Activated T-helper 2 cell treated with anti-CD3 and anti-CD28 coated beads, Interferon-gamma antibody, Interleukin-2, Interleukin-4, amounts not matched to agents 10 μg/mL and 5 μg/mL and 100 μg/mL, durations not matched to agents 14 hours and 24 hours and 36 hours (primary cell): Measurements from ENCODE around the gene C1orf167. TPM values are rescaled to one million over a fixed set of nuclear protein-coding genes. Genes with fewer than 3 reads are reported as not detected.

ENCODE experiments used
- DNase-seq: peaks from one replicate; pipeline ENCODE4 v3.0.0; 2021; ENCODE audit warnings: low spot score
- H3K27ac Mint-ChIP-seq: one replicate; pipeline ENCODE4 v1.8.0; 2021; ENCODE audit warnings: mixed read lengths
- H3K27me3 Mint-ChIP-seq: one replicate; pipeline ENCODE4 v1.8.0; 2021; ENCODE audit warnings: low read depth, mixed read lengths
- H3K36me3 Mint-ChIP-seq: one replicate; pipeline ENCODE4 v1.8.0; 2021; ENCODE audit warnings: low read depth, mixed read lengths
- H3K4me1 Mint-ChIP-seq: one replicate; pipeline ENCODE4 v1.8.0; 2021; ENCODE audit warnings: low read depth, mixed read lengths
- H3K4me3 Mint-ChIP-seq: one replicate; pipeline ENCODE4 v1.8.0; 2021; ENCODE audit warnings: low read depth, mild to moderate bottlenecking, moderate library complexity, mixed read lengths
- H3K9me3 Mint-ChIP-seq: one replicate; pipeline ENCODE4 v1.8.0; 2021; ENCODE audit warnings: mixed read lengths
- intact Hi-C: fragments of 100-400 bp; cut with micrococcal nuclease; formaldehyde crosslinking; loops from one replicate; pipeline ENCODE4 v1.15.1; 2023
- total RNA-seq: library from RNA; stranded (reverse); gene quantifications from 2 replicates; pipeline ENCODE4 v1.2.3, GENCODE V29; 2022

Gene C1orf167
- total RNA-seq, 1 donor from 2014 or later, result not detected

DNA sequence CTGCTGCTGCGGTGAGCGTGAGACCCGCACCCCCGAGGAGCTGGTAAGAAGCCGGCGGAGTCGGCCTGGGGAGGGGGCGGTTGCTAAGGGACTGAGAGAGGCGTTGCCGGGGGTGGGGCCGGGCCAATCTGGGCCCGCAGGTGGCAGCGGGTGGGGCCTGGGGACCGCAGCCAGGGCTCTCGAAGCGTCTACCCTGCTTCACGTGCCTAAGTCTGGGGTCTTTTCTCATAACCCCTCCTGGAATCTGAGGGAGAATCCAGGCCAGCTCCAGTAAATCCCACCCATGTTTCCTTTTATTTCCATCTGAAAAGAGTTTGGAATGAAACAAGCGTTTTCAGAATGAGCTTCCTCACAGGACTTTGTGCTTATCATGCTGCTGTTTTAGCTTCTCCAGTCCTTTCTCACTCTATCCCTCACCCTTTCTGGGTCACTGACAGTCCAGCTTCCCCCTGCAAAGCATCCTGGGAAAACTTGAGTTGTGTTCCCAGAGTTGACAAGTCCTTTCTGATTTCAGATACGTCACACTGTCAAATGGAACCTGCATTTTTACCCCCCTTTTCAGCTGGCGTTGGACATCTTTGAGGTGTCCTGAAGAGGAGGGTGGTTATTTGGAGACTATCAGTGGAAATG lies 44.4 kb downstream of the C1orf167 start:
- Mint-ChIP-seq H3K9me3 (no peaks in the 10 kb centered on the region), H3K27ac (peak overlapping the region; percentile 88), H3K4me3 (peak overlapping the region; percentile 90), H3K27me3 (no peaks in the 10 kb centered on the region), H3K4me1 (peaks cover 56% of the 10 kb centered on the region), H3K36me3 (peaks cover 38% of the 10 kb centered on the region)
- intact Hi-C loops, result loop anchor here (5.0 kb wide), 2 partner anchors 101 to 534 kb away; partner anchors contain the start of gene UBIAD1
- no peak for DNase-seq

DNA sequence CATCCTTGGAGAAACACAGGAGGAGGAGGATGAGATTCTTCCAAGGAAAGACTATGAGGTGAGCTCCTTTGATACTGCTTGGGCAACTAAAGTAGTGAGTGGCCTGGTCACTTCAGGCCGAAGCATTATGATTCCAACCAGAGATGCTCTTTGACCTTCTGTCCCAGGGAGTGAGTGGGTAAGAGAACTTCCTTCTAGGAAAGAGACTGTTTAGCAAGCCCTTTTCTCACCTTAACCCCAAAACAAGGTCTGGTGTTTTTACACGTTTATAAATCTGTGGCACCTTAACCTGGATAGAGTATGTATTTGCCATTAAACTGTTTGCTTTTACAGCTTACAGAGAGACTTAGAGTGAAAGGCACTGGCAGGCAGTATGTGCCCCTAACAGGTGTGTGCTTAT lies 45.1 kb downstream of the C1orf167 start:
- H3K9me3 Mint-ChIP-seq, result no peaks in the 10 kb centered on the region
- peak overlapping the region; percentile 82 for H3K27ac Mint-ChIP-seq
- H3K36me3 Mint-ChIP-seq, result peaks cover 44% of the 10 kb centered on the region
- no peaks in the 10 kb centered on the region for H3K27me3 Mint-ChIP-seq
- peaks cover 53% of the 10 kb centered on the region for H3K4me1 Mint-ChIP-seq
- intact Hi-C loops, result loop anchor here (5.0 kb wide), 2 partner anchors 100 to 535 kb away; partner anchors contain the start of gene UBIAD1
- DNase-seq, result no peak
- H3K4me3 Mint-ChIP-seq, result peak overlapping the region; percentile 90

DNA sequence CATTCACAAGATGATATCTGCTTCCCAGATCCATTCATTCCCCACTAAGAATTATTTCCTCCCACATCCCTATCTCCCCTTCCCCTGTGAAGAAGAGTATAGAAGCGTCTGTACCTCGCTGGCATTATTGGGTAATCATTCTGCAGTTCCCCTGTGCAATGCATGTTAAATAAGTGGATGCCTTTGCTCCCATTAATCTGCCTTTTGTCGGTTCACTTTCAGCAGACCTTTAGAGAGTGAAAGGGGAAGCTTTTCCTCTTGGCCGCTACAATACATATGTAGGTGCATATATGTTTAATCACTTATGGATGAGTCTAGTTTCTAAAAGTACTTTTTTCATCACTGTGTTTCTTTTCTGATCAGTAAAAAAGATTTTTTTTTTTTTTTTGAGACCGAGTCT lies 51.0 kb downstream of the C1orf167 start:
- Mint-ChIP-seq H3K4me1 (peaks cover 18% of the 10 kb centered on the region), H3K27me3 (no peaks in the 10 kb centered on the region), H3K4me3 (no peak overlapping the region), H3K9me3 (no peaks in the 10 kb centered on the region), H3K27ac (no peak overlapping the region), H3K36me3 (peaks cover 58% of the 10 kb centered on the region)
- intact Hi-C loops, result no loop called here
- no peak for DNase-seq

DNA sequence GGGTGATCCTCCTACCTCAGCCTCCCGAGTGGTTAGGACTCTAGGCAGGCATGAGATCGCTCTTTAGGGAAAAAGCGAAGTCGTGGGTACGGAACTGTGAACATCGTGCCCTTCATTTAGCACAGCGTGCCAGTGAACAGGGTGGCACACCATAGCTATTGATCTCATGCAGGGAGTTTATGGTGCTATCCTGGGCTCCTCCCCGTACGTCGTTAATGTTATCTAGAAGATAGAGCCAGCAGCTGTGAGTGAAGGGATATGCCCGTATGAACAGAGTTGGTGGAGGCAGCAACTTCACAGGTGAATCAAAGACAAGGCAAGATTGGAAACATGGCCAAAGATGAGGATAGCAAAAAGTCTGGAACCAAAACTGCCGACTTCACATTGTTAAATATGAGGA lies 55.2 kb downstream of the C1orf167 start:
- Mint-ChIP-seq H3K4me1 (peaks cover 2% of the 10 kb centered on the region), H3K4me3 (no peak overlapping the region), H3K9me3 (no peaks in the 10 kb centered on the region), H3K27ac (no peak overlapping the region), H3K27me3 (no peaks in the 10 kb centered on the region), H3K36me3 (peaks cover 52% of the 10 kb centered on the region)
- DNase-seq, result no peak
- intact Hi-C loops, result no loop called here

DNA sequence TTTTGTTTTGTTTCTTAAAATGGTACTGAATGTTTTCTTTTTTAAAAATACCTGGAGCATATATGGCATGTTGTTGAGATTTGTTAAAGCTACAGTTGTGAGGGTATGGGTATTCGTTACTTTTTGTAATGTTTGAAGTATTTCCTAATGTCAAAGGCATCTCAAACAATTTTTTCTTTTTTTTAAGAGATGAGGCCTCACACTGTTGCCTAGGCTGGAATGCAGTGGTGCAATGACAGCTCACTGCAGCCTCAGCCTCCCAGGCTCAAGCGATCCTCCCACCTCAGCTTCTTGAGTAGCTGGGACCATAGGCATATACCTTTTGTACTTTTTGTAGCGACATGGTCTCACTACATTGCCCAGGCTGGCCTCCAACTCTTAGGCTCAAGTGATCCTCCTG lies 60.1 kb downstream of the C1orf167 start:
- H3K27me3 Mint-ChIP-seq, result no peaks in the 10 kb centered on the region
- no peaks in the 10 kb centered on the region for H3K9me3 Mint-ChIP-seq
- no peak for DNase-seq
- H3K4me1 Mint-ChIP-seq, result no peaks in the 10 kb centered on the region
- no peak overlapping the region for H3K4me3 Mint-ChIP-seq
- H3K27ac Mint-ChIP-seq, result no peak overlapping the region
- intact Hi-C loops, result no loop called here
- peaks cover 41% of the 10 kb centered on the region for H3K36me3 Mint-ChIP-seq

DNA sequence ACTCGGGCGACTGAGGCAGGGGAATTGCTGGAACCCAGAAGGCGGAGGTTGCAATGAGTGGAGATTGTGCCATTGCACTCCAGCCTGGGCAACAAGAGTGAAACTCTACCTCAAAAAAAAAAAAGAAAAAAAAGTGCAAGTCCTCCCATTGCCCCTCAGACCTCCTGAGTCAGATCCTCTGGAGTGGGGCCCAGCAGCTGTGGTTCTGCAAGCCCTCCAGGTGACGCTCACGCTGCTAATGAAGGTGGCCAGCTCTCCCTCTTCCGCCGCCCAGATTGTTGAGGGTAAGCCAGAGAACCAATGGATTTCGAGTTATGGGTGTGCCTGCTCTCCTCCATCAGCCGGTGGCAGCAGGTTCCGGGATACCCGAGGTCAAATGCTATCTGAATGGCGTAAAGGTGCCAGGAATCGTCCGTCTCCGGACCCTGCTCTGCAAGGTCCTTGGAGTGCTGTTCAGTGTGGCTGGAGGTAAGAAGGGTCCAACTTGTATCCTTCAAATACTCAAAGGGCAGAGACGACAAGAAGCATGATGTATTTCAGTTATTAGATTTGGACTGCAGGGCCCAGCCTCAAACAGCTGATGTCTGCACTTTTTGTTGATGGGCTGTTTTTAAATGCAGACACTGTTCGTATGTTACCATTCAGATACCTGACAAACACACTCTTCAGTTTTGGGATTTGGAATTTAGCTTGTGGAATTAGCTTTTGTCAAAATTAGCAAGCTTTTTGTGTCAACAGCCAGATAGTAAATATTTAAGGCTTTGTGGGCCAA lies 61.6 kb downstream of the C1orf167 start:
- DNase-seq, result no peak
- no peaks in the 10 kb centered on the region for H3K27me3 Mint-ChIP-seq
- peaks cover 44% of the 10 kb centered on the region for H3K36me3 Mint-ChIP-seq
- no peak overlapping the region for H3K4me3 Mint-ChIP-seq
- no peak overlapping the region for H3K27ac Mint-ChIP-seq
- intact Hi-C loops, result no loop called here
- no peaks in the 10 kb centered on the region for H3K9me3 Mint-ChIP-seq
- no peaks in the 10 kb centered on the region for H3K4me1 Mint-ChIP-seq

DNA sequence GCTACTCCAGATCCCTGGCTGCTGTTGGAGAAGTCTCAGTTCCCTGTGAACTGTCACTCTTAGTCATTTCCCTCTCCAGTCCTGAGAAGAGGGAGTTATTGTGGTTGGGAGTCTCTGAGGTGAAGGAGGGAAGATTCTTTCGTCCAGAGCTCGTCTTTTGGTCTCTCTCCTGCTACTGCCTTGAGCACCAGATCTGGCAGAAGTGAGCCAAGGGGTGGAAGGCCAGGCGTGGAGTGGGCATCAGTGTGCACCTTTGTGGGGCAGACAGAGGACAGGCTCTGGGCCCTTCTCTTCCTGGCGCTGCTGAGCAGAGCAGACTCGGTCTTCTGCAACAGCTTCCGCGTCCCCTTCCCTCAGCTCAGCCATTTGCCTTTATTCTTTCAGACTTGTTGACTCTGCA lies 63.1 kb downstream of the C1orf167 start:
- intact Hi-C loops, result no loop called here
- H3K27me3 Mint-ChIP-seq, result no peaks in the 10 kb centered on the region
- H3K4me1 Mint-ChIP-seq, result no peaks in the 10 kb centered on the region
- H3K36me3 Mint-ChIP-seq, result peaks cover 41% of the 10 kb centered on the region
- H3K9me3 Mint-ChIP-seq, result no peaks in the 10 kb centered on the region
- H3K4me3 Mint-ChIP-seq, result no peak overlapping the region
- H3K27ac Mint-ChIP-seq, result no peak overlapping the region
- no peak for DNase-seq

DNA sequence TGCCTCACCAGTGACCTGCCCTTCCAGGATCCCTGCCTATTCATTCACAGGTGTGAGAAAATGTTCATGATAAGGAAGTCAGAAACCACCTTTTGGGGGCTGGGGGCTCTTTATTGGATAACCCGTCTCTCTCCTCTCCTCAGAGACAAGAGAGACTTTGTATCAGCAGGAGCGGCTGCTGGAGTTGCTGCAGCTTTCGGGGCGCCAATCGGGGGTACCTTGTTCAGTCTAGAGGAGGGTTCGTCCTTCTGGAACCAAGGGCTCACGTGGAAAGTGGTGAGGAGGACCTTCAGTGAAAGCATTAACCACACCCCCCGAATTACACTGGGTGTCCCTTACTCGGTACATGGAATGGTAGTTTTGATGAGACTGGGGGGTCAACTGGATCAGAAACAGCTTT lies 65.0 kb downstream of the C1orf167 start:
- no peaks in the 10 kb centered on the region for H3K9me3 Mint-ChIP-seq
- H3K27me3 Mint-ChIP-seq, result no peaks in the 10 kb centered on the region
- H3K36me3 Mint-ChIP-seq, result peaks cover 34% of the 10 kb centered on the region
- no peak for DNase-seq
- no peak overlapping the region for H3K4me3 Mint-ChIP-seq
- no peaks in the 10 kb centered on the region for H3K4me1 Mint-ChIP-seq
- no peak overlapping the region for H3K27ac Mint-ChIP-seq
- intact Hi-C loops, result no loop called here

DNA sequence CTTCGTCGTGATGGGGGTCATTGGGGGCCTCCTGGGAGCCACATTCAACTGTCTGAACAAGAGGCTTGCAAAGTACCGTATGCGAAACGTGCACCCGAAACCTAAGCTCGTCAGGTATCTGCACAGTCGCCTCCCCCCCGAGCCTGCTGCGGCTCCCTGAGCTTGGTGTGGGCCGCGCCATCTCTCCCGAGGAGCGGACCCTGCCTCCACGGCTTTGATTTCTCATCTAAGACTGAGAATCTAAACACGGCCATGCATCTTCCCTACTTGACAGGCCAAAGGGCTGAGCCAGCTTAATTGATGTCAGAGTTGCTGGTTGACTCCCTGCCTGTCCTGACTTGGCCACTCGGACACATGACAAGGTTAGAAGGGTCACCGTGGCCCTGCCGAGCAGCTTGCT lies 66.5 kb downstream of the C1orf167 start:
- H3K27me3 Mint-ChIP-seq, result no peaks in the 10 kb centered on the region
- H3K27ac Mint-ChIP-seq, result no peak overlapping the region
- H3K36me3 Mint-ChIP-seq, result peaks cover 30% of the 10 kb centered on the region
- H3K4me1 Mint-ChIP-seq, result no peaks in the 10 kb centered on the region
- intact Hi-C loops, result no loop called here
- no peak for DNase-seq
- H3K4me3 Mint-ChIP-seq, result no peak overlapping the region
- no peaks in the 10 kb centered on the region for H3K9me3 Mint-ChIP-seq

DNA sequence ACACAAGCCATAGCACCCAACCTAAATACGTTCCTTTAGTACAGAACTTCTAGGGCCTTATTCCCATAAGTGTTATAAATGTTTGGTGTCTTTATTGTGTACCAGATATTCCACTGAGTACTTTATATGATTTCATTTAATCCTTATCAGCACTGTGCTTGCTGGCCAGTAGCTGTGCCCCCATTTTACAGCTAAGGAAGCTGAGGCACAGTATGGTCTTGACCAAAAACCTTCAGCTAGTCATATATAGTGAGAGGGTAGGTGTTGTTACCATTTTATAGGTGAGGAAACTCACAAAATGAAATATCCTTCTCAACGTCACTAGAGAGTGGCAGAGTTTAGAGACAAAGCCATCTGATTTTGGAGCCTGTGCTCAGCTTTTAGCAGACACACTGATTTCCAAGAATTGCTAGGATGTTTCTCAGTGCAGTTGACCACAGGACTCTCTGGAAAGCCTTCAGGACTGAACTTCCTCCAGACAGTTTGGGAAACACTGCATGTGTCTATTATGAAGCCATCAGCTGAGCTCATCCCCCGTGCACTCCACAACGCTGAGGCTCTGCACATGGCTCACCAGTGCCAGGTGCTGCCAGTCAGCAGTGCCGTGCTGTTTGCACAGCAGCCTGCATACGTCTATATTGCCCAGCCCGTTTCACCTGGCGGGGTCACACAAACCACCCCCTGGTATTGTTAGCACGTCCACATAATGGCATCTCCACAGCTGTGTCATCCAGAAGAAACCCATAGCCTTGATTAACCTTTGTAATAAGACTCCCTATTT lies 70.1 kb downstream of the C1orf167 start:
- no peak for DNase-seq
- Mint-ChIP-seq H3K9me3 (no peaks in the 10 kb centered on the region), H3K36me3 (peaks cover 45% of the 10 kb centered on the region), H3K4me3 (no peak overlapping the region), H3K4me1 (no peaks in the 10 kb centered on the region), H3K27me3 (no peaks in the 10 kb centered on the region), H3K27ac (no peak overlapping the region)
- intact Hi-C loops, result no loop called here

DNA sequence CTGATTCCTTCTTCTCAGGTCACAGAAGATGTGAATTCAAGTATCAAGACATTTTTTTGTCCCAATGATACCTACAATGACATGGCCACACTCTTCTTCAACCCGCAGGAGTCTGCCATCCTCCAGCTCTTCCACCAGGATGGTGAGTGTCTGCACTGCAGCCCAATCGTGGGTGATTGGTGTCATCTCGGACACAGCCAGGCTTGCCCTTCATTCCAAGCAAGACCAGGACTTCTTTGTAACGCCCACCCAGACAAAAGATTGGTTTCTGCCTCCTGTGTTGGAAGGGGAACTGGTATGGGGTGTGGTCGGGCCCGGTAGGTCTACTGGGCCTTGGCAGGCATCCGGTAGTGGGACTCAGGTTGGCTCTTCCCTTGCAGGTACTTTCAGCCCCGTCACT lies 71.5 kb downstream of the C1orf167 start:
- intact Hi-C loops, result no loop called here
- Mint-ChIP-seq H3K27me3 (no peaks in the 10 kb centered on the region), H3K36me3 (peaks cover 41% of the 10 kb centered on the region), H3K4me3 (no peak overlapping the region), H3K27ac (no peak overlapping the region), H3K9me3 (no peaks in the 10 kb centered on the region), H3K4me1 (peaks cover 2% of the 10 kb centered on the region)
- no peak for DNase-seq

DNA sequence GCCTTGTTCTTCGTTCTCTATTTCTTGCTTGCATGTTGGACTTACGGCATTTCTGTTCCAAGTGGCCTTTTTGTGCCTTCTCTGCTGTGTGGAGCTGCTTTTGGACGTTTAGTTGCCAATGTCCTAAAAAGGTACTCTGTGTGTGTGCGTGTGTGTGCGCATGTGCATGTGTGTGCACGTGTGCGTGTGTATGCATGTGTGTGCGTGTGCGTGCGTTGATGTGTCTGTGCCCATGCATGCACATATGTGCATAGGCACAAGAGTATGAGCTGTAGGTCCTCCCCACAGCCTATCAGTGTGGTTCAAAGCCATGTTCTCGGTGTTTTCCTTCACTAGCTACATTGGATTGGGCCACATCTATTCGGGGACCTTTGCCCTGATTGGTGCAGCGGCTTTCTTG lies 71.9 kb downstream of the C1orf167 start:
- intact Hi-C loops, result no loop called here
- H3K27me3 Mint-ChIP-seq, result no peaks in the 10 kb centered on the region
- H3K36me3 Mint-ChIP-seq, result peaks cover 41% of the 10 kb centered on the region
- H3K4me3 Mint-ChIP-seq, result no peak overlapping the region
- DNase-seq, result no peak
- H3K27ac Mint-ChIP-seq, result no peak overlapping the region
- peaks cover 3% of the 10 kb centered on the region for H3K4me1 Mint-ChIP-seq
- H3K9me3 Mint-ChIP-seq, result no peaks in the 10 kb centered on the region
